Spinal cord (tissue), 10 donors: Measurements from ENCODE around the gene GLRA1. TPM values are rescaled to one million over a fixed set of nuclear protein-coding genes. Genes with fewer than 3 reads are reported as not detected.

Source experiments
- DNase-seq, 6 donors: peaks; one replicate each; pipeline versions ENCODE4 v3.0.0 to v3.0.0-alpha.2; 2013 to 2015; ENCODE audit warnings: low spot score in 6 of 6, low read depth in 4 of 6
- H3K27ac ChIP-seq: one replicate; pipeline ENCODE4 v1.5.1; 2013; ENCODE audit warnings: low read depth, low read length, control low read depth
- H3K27me3 ChIP-seq: one replicate; pipeline ENCODE4 v1.6.1; 2013; ENCODE audit warnings: low read length; ENCODE audit not compliant: control insufficient read depth, insufficient read depth
- H3K36me3 ChIP-seq: one replicate; pipeline ENCODE4 v1.6.1; 2013; ENCODE audit warnings: low read length; ENCODE audit not compliant: control insufficient read depth, insufficient read depth
- H3K4me1 ChIP-seq: one replicate; pipeline ENCODE4 v1.6.1; 2013; ENCODE audit warnings: low read length; ENCODE audit not compliant: control insufficient read depth, insufficient read depth
- H3K4me3 ChIP-seq: one replicate; pipeline ENCODE4 v1.5.1; 2013; ENCODE audit warnings: low read depth, low read length, control low read depth
- H3K9me3 ChIP-seq: one replicate; pipeline ENCODE4 v1.6.1; 2013; ENCODE audit warnings: low read length; ENCODE audit not compliant: control insufficient read depth, insufficient read depth
- WGBS: methylation state at CpG from one replicate; pipeline ENCODE4 v1.1.5; 2013; ENCODE audit warnings: missing lambda C conversion rate; ENCODE audit not compliant: insufficient coverage; 5-methylcytosine and 5-hydroxymethylcytosine counted together
- polyA plus RNA-seq, 2 donors: library from polyadenylated mRNA; unstranded; fragments of 120-200 nt; gene quantifications; one replicate each; pipeline ENCODE4 v1.2.1, GENCODE V29; 2013; ENCODE audit not compliant: insufficient read length in 2 of 2
- total RNA-seq, 2 donors: library from RNA; depleted of rRNA in 1 of 2; stranded (reverse); fragments of 120-200 nt in 1 of 2; fragments of >200 nt in 1 of 2; gene quantifications; one replicate each; pipeline versions ENCODE4 v1.2.3 to v1.2.4, GENCODE V29; 2013 to 2014
- donor health status: healthy.

GLRA1 gene
- total and polyA plus RNA-seq, 4 donors = 5.1 to 39.1 (median 9.8) TPM

GRCh38 chr5:151815051-151815450, 109.6 kb downstream of the GLRA1 start:
- Histone ChIP-seq H3K27me3 (no peaks in the 10 kb centered on the region), H3K36me3 (no peaks in the 10 kb centered on the region), H3K4me1 (no peaks in the 10 kb centered on the region), H3K4me3 (no peak overlapping the region), H3K9me3 (no peaks in the 10 kb centered on the region), H3K27ac (no peak overlapping the region)
- no peak for DNase-seq
- WGBS = 80% methylated on average over 1 of the region's 1 CpG

- WGBS = 14% methylated on average over 1 of the region's 2 CpGs
- no peaks in the 10 kb centered on the region for H3K4me1 ChIP-seq
- peak; percentile 22 to 78 (median 44) for DNase-seq
- H3K4me3 ChIP-seq = no peak overlapping the region
- H3K36me3 ChIP-seq = peaks cover 2% of the 10 kb centered on the region
- no peak overlapping the region for H3K27ac ChIP-seq
- no peaks in the 10 kb centered on the region for H3K9me3 ChIP-seq
- no peaks in the 10 kb centered on the region for H3K27me3 ChIP-seq
Observed at GRCh38 chr5:151812757-151813309, 111.8 kb downstream of the GLRA1 start.

GRCh38 chr5:151811593-151812321, 112.9 kb downstream of the GLRA1 start:
- no peak overlapping the region for H3K4me3 ChIP-seq

GRCh38 chr5:151810897-151811296, 113.8 kb downstream of the GLRA1 start:
- 100% methylated on average over 1 of the region's 1 CpG for WGBS
- Histone ChIP-seq H3K9me3 (no peaks in the 10 kb centered on the region), H3K27me3 (no peaks in the 10 kb centered on the region), H3K4me3 (no peak overlapping the region), H3K36me3 (peaks cover 2% of the 10 kb centered on the region), H3K27ac (no peak overlapping the region), H3K4me1 (no peaks in the 10 kb centered on the region)
- no peak for DNase-seq

More at GRCh38 chr5:151811593-151812321, 112.9 kb downstream of the GLRA1 start:
- H3K4me1 ChIP-seq = no peaks in the 10 kb centered on the region
- H3K27ac ChIP-seq = no peak overlapping the region
- peaks cover 2% of the 10 kb centered on the region for H3K36me3 ChIP-seq
- no CpG with 5 or more reads among the region's 5 CpGs for WGBS
- no peak for DNase-seq
- H3K9me3 ChIP-seq = no peaks in the 10 kb centered on the region
- no peaks in the 10 kb centered on the region for H3K27me3 ChIP-seq

GRCh38 chr5:151810449-151810848, 114.2 kb downstream of the GLRA1 start:
- peaks cover 2% of the 10 kb centered on the region for H3K36me3 ChIP-seq
- no peaks in the 10 kb centered on the region for H3K4me1 ChIP-seq
- H3K27me3 ChIP-seq = no peaks in the 10 kb centered on the region
- no CpG with 5 or more reads among the region's 1 CpG for WGBS
- no peak overlapping the region for H3K27ac ChIP-seq
- DNase-seq = no peak
- H3K4me3 ChIP-seq = no peak overlapping the region
- no peaks in the 10 kb centered on the region for H3K9me3 ChIP-seq

GRCh38 chr5:151808451-151809169, 116.0 kb downstream of the GLRA1 start:
- no peak for DNase-seq
- 100% methylated on average over 3 of the region's 4 CpGs for WGBS
- H3K27me3 ChIP-seq = no peaks in the 10 kb centered on the region

GRCh38 chr5:151805414-151806223, 119.0 kb downstream of the GLRA1 start:
- Histone ChIP-seq H3K27me3 (no peaks in the 10 kb centered on the region), H3K27ac (no peak overlapping the region), H3K9me3 (no peaks in the 10 kb centered on the region), H3K4me1 (no peaks in the 10 kb centered on the region), H3K36me3 (peaks cover 17% of the 10 kb centered on the region), H3K4me3 (no peak overlapping the region)
- DNase-seq = no peak
- WGBS = no CpG with 5 or more reads among the region's 3 CpGs

More at GRCh38 chr5:151808451-151809169, 116.0 kb downstream of the GLRA1 start:
- peaks cover 6% of the 10 kb centered on the region for H3K36me3 ChIP-seq
- H3K9me3 ChIP-seq = no peaks in the 10 kb centered on the region
- no peak overlapping the region for H3K4me3 ChIP-seq
- no peak overlapping the region for H3K27ac ChIP-seq
- no peaks in the 10 kb centered on the region for H3K4me1 ChIP-seq

GRCh38 chr5:151800532-151800931, 124.1 kb downstream of the GLRA1 start:
- WGBS = 85% methylated on average over 2 of the region's 2 CpGs
- H3K9me3 ChIP-seq = no peaks in the 10 kb centered on the region

GRCh38 chr5:151799407-151799806, 125.2 kb downstream of the GLRA1 start:
- H3K36me3 ChIP-seq = peaks cover 35% of the 10 kb centered on the region
- DNase-seq = no peak
- no peak overlapping the region for H3K4me3 ChIP-seq
- H3K27ac ChIP-seq = no peak overlapping the region
- WGBS = no CpG with 5 or more reads among the region's 3 CpGs
- H3K9me3 ChIP-seq = no peaks in the 10 kb centered on the region
- no peaks in the 10 kb centered on the region for H3K4me1 ChIP-seq
- H3K27me3 ChIP-seq = no peaks in the 10 kb centered on the region

More at GRCh38 chr5:151800532-151800931, 124.1 kb downstream of the GLRA1 start:
- H3K4me1 ChIP-seq = no peaks in the 10 kb centered on the region
- DNase-seq = no peak
- H3K27me3 ChIP-seq = no peaks in the 10 kb centered on the region
- peaks cover 31% of the 10 kb centered on the region for H3K36me3 ChIP-seq
- no peak overlapping the region for H3K4me3 ChIP-seq
- no peak overlapping the region for H3K27ac ChIP-seq
